GM12878 (cell line): Measurements from ENCODE around the gene NFKB2. TPM values are rescaled to one million over a fixed set of nuclear protein-coding genes. Genes with fewer than 3 reads are reported as not detected.

Source experiments
- ATAC-seq: fragments of 200-7000 bp; cut with Tn5 transposase; 3 replicates; pipeline ENCODE4 v1.9.1; 2020; ENCODE audit warnings: mild to moderate bottlenecking, moderate library complexity
- BruUV-seq: library from RNA; stranded (reverse); fragments of 400-500 nt; replicated peaks from 2 replicates; lab custom pipeline; 2021; lab: Mats Ljungman, UMichigan
- CTCF ChIA-PET: fragments of 300-600 bp; sonication (Branson Sonifier 250); formaldehyde crosslinking; extraction: SDS; loops from one replicate; lab custom pipeline; 2021; ENCODE audit warnings: inconsistent platforms; lab: Yijun Ruan, JAX
- POLR2A ChIA-PET: fragments of 350-600 bp; formaldehyde crosslinking; extraction: SDS; loops from one replicate; lab custom pipeline; 2021; ENCODE audit warnings: inconsistent platforms; lab: Charles Lee
- RAD21 ChIA-PET: fragments of 300-600 bp; sonication (Branson Sonifier 250); formaldehyde crosslinking; loops from one replicate; lab custom pipeline; 2023; ENCODE audit warnings: antibody characterized with exemption; ENCODE audit not compliant: unreplicated experiment; lab: Charles Lee
- SMC1A ChIA-PET: fragments of 300-600 bp; sonication (Branson Sonifier 250); formaldehyde crosslinking; loops from one replicate; lab custom pipeline; 2023; ENCODE audit not compliant: unreplicated experiment, uncharacterized antibody; lab: Charles Lee
- DNase-seq: peaks from one replicate; pipeline ENCODE4 v3.0.0-alpha.2; 2011; ENCODE audit warnings: low read depth, low spot score
- FAIRE-seq: peaks from 3 replicates; lab custom pipeline; 2011; peaks lifted over from hg19 to GRCh38; lab: Jason Lieb, UNC
- H2AFZ ChIP-seq: 2 replicates; pipeline ENCODE4 v1.6.0; 2011; ENCODE audit warnings: low read depth, low read length, control low read depth; ENCODE audit not compliant: control insufficient read depth
- H3K27ac ChIP-seq: 2 replicates; pipeline ENCODE4 v1.5.1; 2011; ENCODE audit warnings: control low read depth; ENCODE audit not compliant: control insufficient read depth, insufficient read depth
- H3K27me3 ChIP-seq, 2 experiments: replicated peaks in 1 of 2; 2 replicates each; pipeline versions ENCODE4 v1.6.0 to v1.6.1; 2011; ENCODE audit warnings: low read length in 1 of 2; ENCODE audit not compliant: control insufficient read depth in 2 of 2, insufficient read depth in 2 of 2
- H3K36me3 ChIP-seq, 2 experiments: 2 replicates each; pipeline ENCODE4 v1.5.1; 2011; ENCODE audit warnings: low read length in 1 of 2; ENCODE audit not compliant: control insufficient read depth in 2 of 2, insufficient read depth in 2 of 2
- H3K4me1 ChIP-seq: 2 replicates; pipeline ENCODE4 v1.6.1; 2011; ENCODE audit warnings: mild to moderate bottlenecking, low read length, moderate library complexity, mixed read lengths; ENCODE audit not compliant: control insufficient read depth, insufficient read depth
- H3K4me2 ChIP-seq: 2 replicates; pipeline ENCODE4 v1.6.0; 2011; ENCODE audit warnings: control low read depth; ENCODE audit not compliant: control insufficient read depth, insufficient read depth
- H3K4me3 ChIP-seq: fragments of 200-600 bp; sonication (generic); 2 replicates; pipeline ENCODE4 v1.5.1; 2016
- H3K79me2 ChIP-seq: 2 replicates; pipeline ENCODE4 v1.6.0; 2011; ENCODE audit warnings: low read length; ENCODE audit not compliant: control insufficient read depth, insufficient read depth
- H3K9ac ChIP-seq: 2 replicates; pipeline ENCODE4 v1.8.0; 2011; ENCODE audit warnings: low read length, control low read depth, mixed read lengths; ENCODE audit not compliant: control insufficient read depth, insufficient read depth
- H3K9me3 ChIP-seq: replicated peaks from 3 replicates; pipeline ENCODE4 v1.5.1; 2011; ENCODE audit warnings: mild to moderate bottlenecking, low read length; ENCODE audit not compliant: control insufficient read depth, insufficient read depth
- H4K20me1 ChIP-seq: 2 replicates; pipeline ENCODE4 v1.6.0; 2011; ENCODE audit not compliant: control insufficient read depth, insufficient read depth
- ATF7 ChIP-seq: fragments of 450-650 bp; IDR thresholded peaks from 2 replicates; pipeline ENCODE4 v1.6.1; 2016; ENCODE audit warnings: low read depth, mild to moderate bottlenecking
- BCL11A ChIP-seq: IDR thresholded peaks from 2 replicates; pipeline ENCODE4 v1.6.1; 2011; ENCODE audit warnings: low read depth, low read length
- CBFB ChIP-seq: IDR thresholded peaks from 2 replicates; pipeline ENCODE4 v1.6.1; 2016; ENCODE audit warnings: antibody characterized with exemption, low read depth
- EGR1 ChIP-seq, 2 experiments: IDR thresholded peaks; 1 replicate in 1 of 2; 2 replicates in 1 of 2; pipeline ENCODE4 v1.6.1; 2011 to 2012; ENCODE audit warnings: low read depth in 2 of 2, low read length in 2 of 2, borderline replicate concordance in 1 of 2, mild to moderate bottlenecking in 1 of 2, moderate library complexity in 1 of 2
- IKZF2 ChIP-seq, 2 experiments: fragments of 450-650 bp; IDR thresholded peaks; 2 replicates each; pipeline ENCODE4 v1.6.1; 2017; ENCODE audit warnings: mild to moderate bottlenecking in 2 of 2, moderate library complexity in 2 of 2
- KAT2A ChIP-seq: conservative IDR thresholded peaks from 2 replicates; pipeline ENCODE4 v1.6.1; 2011; ENCODE audit warnings: low read depth, low read length; ENCODE audit not compliant: control insufficient read depth
- NRF1 ChIP-seq: conservative IDR thresholded peaks from 2 replicates; pipeline ENCODE4 v1.6.1; 2011; ENCODE audit warnings: mild to moderate bottlenecking, low read depth, low read length, improper control_type of control experiment
- PML ChIP-seq: IDR thresholded peaks from 2 replicates; pipeline ENCODE4 v1.6.1; 2012; ENCODE audit warnings: low read length, inconsistent platforms
- POLR2AphosphoS5 ChIP-seq: IDR thresholded peaks from 2 replicates; pipeline ENCODE4 v1.6.1; 2011; ENCODE audit warnings: mild to moderate bottlenecking, low read length, inconsistent platforms
- RELA ChIP-seq: fragments of 450-650 bp; IDR thresholded peaks from 2 replicates; pipeline ENCODE4 v1.8.0; 2014; ENCODE audit warnings: borderline replicate concordance; ENCODE audit not compliant: partially characterized antibody
- SMC3 ChIP-seq: IDR thresholded peaks from 2 replicates; pipeline ENCODE4 v1.6.1; 2011; ENCODE audit warnings: low read length, improper control_type of control experiment, borderline replicate concordance
- SPI1 ChIP-seq: IDR thresholded peaks from 2 replicates; pipeline ENCODE4 v1.6.1; 2011; ENCODE audit warnings: low read depth, mild to moderate bottlenecking, low read length, moderate library complexity, borderline replicate concordance; ENCODE audit not compliant: insufficient read depth
- SREBF2 ChIP-seq: IDR thresholded peaks from 2 replicates; pipeline ENCODE4 v1.6.1; 2012; ENCODE audit warnings: mild to moderate bottlenecking, low read length
- SUZ12 ChIP-seq: fragments of 200-600 bp; sonication (generic); IDR thresholded peaks from one replicate; pipeline ENCODE4 v1.6.1; 2018; ENCODE audit warnings: antibody characterized with exemption, mild to moderate bottlenecking; ENCODE audit not compliant: unreplicated experiment
- YY1 ChIP-seq: IDR thresholded peaks from 2 replicates; pipeline ENCODE4 v1.6.1; 2011; ENCODE audit warnings: low read depth, mild to moderate bottlenecking, low read length
- ZNF384 ChIP-seq: IDR thresholded peaks from 2 replicates; pipeline ENCODE4 v1.6.1; 2012; ENCODE audit warnings: low read depth, mild to moderate bottlenecking, low read length, improper control_type of control experiment, borderline replicate concordance
- ZNF622 ChIP-seq: fragments of 450-650 bp; IDR thresholded peaks from 2 replicates; pipeline ENCODE4 v1.6.1; 2017; ENCODE audit warnings: mild to moderate bottlenecking, inconsistent platforms
- WGBS: methylation state at CpG from one replicate; pipeline ENCODE4 v1.1.6; 2016; ENCODE audit warnings: low lambda C conversion rate; ENCODE audit not compliant: insufficient replicate concordance, insufficient coverage; ENCODE audit errors: missing lambda C conversion rate; 5-methylcytosine and 5-hydroxymethylcytosine counted together
- in situ Hi-C: fragments of 300-500 bp; cut with MboI; formaldehyde crosslinking; loops from 9 replicates; pipeline ENCODE4 v1.14.3; 2018; ENCODE audit warnings: mixed read lengths
- intact Hi-C: fragments of 100-400 bp; cut with micrococcal nuclease; formaldehyde crosslinking; loops from one replicate; pipeline ENCODE4 v1.14.2; 2022; ENCODE audit not compliant: unreplicated experiment
- polyA plus RNA-seq, 11 experiments: library from polyadenylated mRNA; depleted of rRNA in 4 of 11; unstranded in 6 of 11; stranded (reverse) in 5 of 11; fragments of >200 nt; fragmentation: Nextera tagmentation in 4 of 11; fragmentation: Illumina TruSeq in 1 of 11; extraction: Ambion mirVana in 4 of 11; extraction: Trizol in 1 of 11; gene quantifications; 1 replicate in 1 of 11; 2 replicates in 10 of 11; pipeline versions ENCODE4 v1.2.1 to v1.2.3, GENCODE V29; 2011 to 2016; ENCODE audit warnings: inconsistent platforms in 2 of 11, missing spikeins in 2 of 11, low read depth in 1 of 11
- total RNA-seq, 4 experiments: library from RNA; depleted of rRNA in 3 of 4; stranded (reverse); fragments of >200 nt in 3 of 4; fragmentation: Illumina TruSeq in 1 of 4; extraction: Trizol in 1 of 4; gene quantifications; 2 replicates each; pipeline versions ENCODE4 v1.2.1 to v1.2.3, GENCODE V29; 2013 to 2021
- TF ChIP-seq, protein P1 (sequence below): fragments of 450-650 bp; IDR thresholded peaks from 2 replicates; pipeline ENCODE4 v1.6.1; 2017; ENCODE audit warnings: low read depth, mild to moderate bottlenecking, moderate library complexity
- TF ChIP-seq, protein P2 (sequence below): fragments of 450-650 bp; formaldehyde crosslinking; IDR thresholded peaks from 2 replicates; pipeline ENCODE4 v1.4.0; 2020; ENCODE audit warnings: mild to moderate bottlenecking, moderate library complexity

The NFKB2 gene
- total and polyA plus RNA-seq, 10 of the 15 experiments (the other 5 are each of a cell fraction or from before 2014, with no cell fraction given): 0.56 to 144 (median 49.4) TPM

DNA sequence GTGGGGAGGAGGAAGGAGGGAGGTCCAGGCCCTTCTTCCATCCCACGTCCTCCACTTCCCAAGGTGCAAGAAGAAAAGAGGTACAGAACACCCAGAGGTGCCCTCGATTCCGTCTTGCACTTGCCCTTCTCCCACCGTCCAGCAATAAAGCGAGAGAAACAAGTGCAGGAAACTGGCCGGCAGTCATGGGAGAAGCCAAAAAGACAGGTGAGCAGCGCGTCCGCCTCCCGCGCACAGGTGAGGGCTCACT lies 54.5 kb downstream of the NFKB2 start (continued):
- TF ChIP-seq SPI1 (no peak), KAT2A (no peak), POLR2AphosphoS5 (peak; percentile 83; the same call in 1 of the 2 replicates), CBFB (0 out of 2 replicates have a peak, but pooled peaks have one; percentile 25), RELA (no peak), ZNF384 (no peak), SMC3 (no peak), BCL11A (no peak), ATF7 (no peak), IKZF2 (IDR thresholded peaks at IDR 0.05) (no peak)
- TF ChIP-seq, protein P1, sequence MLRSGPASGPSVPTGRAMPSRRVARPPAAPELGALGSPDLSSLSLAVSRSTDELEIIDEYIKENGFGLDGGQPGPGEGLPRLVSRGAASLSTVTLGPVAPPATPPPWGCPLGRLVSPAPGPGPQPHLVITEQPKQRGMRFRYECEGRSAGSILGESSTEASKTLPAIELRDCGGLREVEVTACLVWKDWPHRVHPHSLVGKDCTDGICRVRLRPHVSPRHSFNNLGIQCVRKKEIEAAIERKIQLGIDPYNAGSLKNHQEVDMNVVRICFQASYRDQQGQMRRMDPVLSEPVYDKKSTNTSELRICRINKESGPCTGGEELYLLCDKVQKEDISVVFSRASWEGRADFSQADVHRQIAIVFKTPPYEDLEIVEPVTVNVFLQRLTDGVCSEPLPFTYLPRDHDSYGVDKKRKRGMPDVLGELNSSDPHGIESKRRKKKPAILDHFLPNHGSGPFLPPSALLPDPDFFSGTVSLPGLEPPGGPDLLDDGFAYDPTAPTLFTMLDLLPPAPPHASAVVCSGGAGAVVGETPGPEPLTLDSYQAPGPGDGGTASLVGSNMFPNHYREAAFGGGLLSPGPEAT: no peak

- H4K20me1 ChIP-seq: no peaks in the 10 kb centered on the region
- intact Hi-C loops: loop anchor here (2.0 kb wide), 2 partner anchors 18 to 52 kb away; partner anchors contain the start of genes ACTR1A, CUEDC2 and SUFU
- under 1% methylated on average over 99 of the region's 104 CpGs for WGBS
- TF ChIP-seq PML (no peak; the same call in 1 of the 2 replicates), NRF1 (0 out of 2 replicates have a peak, but pooled peaks have one; percentile 29), SREBF2 (no peak), ZNF622 (no peak), YY1 (peak; percentile 50; the same call in 1 of the 2 replicates), EGR1 (IDR thresholded peaks at IDR 0.05; ENCODE audit: borderline replicate concordance in 1 of 2, low read depth in 2 of 2, low read length in 2 of 2) (peak; percentile 73 to 78), SUZ12 (no peak)
- TF ChIP-seq, protein P2, sequence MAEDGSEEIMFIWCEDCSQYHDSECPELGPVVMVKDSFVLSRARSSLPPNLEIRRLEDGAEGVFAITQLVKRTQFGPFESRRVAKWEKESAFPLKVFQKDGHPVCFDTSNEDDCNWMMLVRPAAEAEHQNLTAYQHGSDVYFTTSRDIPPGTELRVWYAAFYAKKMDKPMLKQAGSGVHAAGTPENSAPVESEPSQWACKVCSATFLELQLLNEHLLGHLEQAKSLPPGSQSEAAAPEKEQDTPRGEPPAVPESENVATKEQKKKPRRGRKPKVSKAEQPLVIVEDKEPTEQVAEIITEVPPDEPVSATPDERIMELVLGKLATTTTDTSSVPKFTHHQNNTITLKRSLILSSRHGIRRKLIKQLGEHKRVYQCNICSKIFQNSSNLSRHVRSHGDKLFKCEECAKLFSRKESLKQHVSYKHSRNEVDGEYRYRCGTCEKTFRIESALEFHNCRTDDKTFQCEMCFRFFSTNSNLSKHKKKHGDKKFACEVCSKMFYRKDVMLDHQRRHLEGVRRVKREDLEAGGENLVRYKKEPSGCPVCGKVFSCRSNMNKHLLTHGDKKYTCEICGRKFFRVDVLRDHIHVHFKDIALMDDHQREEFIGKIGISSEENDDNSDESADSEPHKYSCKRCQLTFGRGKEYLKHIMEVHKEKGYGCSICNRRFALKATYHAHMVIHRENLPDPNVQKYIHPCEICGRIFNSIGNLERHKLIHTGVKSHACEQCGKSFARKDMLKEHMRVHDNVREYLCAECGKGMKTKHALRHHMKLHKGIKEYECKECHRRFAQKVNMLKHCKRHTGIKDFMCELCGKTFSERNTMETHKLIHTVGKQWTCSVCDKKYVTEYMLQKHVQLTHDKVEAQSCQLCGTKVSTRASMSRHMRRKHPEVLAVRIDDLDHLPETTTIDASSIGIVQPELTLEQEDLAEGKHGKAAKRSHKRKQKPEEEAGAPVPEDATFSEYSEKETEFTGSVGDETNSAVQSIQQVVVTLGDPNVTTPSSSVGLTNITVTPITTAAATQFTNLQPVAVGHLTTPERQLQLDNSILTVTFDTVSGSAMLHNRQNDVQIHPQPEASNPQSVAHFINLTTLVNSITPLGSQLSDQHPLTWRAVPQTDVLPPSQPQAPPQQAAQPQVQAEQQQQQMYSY (CRISPR knock-in tag): no peak
Observed at GRCh38 chr10:102450374-102451104, 55.0 kb downstream of the NFKB2 start.

More at GRCh38 chr10:102450374-102451104, 55.0 kb downstream of the NFKB2 start:
- Histone ChIP-seq H3K36me3 (no peaks in the 10 kb centered on the region; a peak in 1 of 4 replicates), H3K27ac (peak overlapping the region; percentile 88), H3K27me3 (no peaks in the 10 kb centered on the region), H3K9ac (peak overlapping the region; percentile 90), H3K4me3 (peak overlapping the region; percentile 99), H3K4me1 (peaks cover 18% of the 10 kb centered on the region), H3K4me2 (peak overlapping the region; percentile 95), H3K79me2 (peaks cover 21% of the 10 kb centered on the region), H2AFZ (peak overlapping the region; percentile 85), H3K9me3 (no peaks in the 10 kb centered on the region)
- DNase-seq (peak; percentile 56), FAIRE-seq (no peak), ATAC-seq (peak; percentile 88)
- RAD21 ChIA-PET: interaction anchor here (0.7 to 3.7 kb wide), 16 partner anchors 8 to 862 kb away, joined by 3 to 20 read pairs (median 5); partner anchors contain the start of genes ACTR1A, CUEDC2, DPCD and FBXL15
- BruUV-seq: no TSS peak
- CTCF ChIA-PET: interaction anchor here (0.6 to 4.0 kb wide), 18 partner anchors 11 to 221 kb away, joined by 3 to 21 read pairs (median 4); partner anchors contain the start of genes ACTR1A, CUEDC2 and FBXL15
- SMC1A ChIA-PET: interaction anchor here (1.0 to 3.4 kb wide), 8 partner anchors 10 to 97 kb away, joined by 3 to 23 read pairs (median 6); partner anchors contain the start of genes ACTR1A, CUEDC2 and NFKB2
- in situ Hi-C loops: no loop called here
- POLR2A ChIA-PET: interaction anchor here (0.5 to 6.1 kb wide), 24 partner anchors 9 to 399 kb away, joined by 3 to 69 read pairs (median 5); partner anchors contain the start of genes ACTR1A, CUEDC2, FBXL15 and GBF1
